ENCODE results near the gene FBXO31.

Gene FBXO31

GRCh38 chr16:87348616-87349157 lies 34.9 kb downstream of the FBXO31 start:
- no peak overlapping the region for H2BK5ac ChIP-seq (ENCODE audit: low read length)
- no peaks in the 10 kb centered on the region for H3K27me3 ChIP-seq (ENCODE audit: insufficient read depth, low read length, poor library complexity)
- DNase-seq: no peak
- no peak overlapping the region for H3K4me3 ChIP-seq (ENCODE audit: low read length)
- no peak overlapping the region for H3K4me2 ChIP-seq (ENCODE audit: low read length)
- H2BK15ac ChIP-seq (replicated peaks; ENCODE audit: low read depth): no peak overlapping the region
- no peaks in the 10 kb centered on the region for H3K4me1 ChIP-seq (ENCODE audit: control insufficient read depth, low read depth, low read length)
- peaks cover 1% of the 10 kb centered on the region for H3K79me1 ChIP-seq (ENCODE audit: low read length)
- H3K23ac ChIP-seq (ENCODE audit: low read length): no peak overlapping the region
- WGBS (ENCODE audit: extremely low coverage, insufficient coverage, low lambda C conversion rate): no CpG with 5 or more reads among the region's 13 CpGs
- H3K18ac ChIP-seq (ENCODE audit: low read length): no peak overlapping the region
- H3K56ac ChIP-seq (ENCODE audit: low read length): no peak overlapping the region
- no peak overlapping the region for H2AK5ac ChIP-seq (ENCODE audit: low read length)
- no peak overlapping the region for H3K27ac ChIP-seq (ENCODE audit: low read depth, low read length)
- no peak overlapping the region for H2BK120ac ChIP-seq (ENCODE audit: low read depth, low read length)
- H3K79me2 ChIP-seq (ENCODE audit: control insufficient read depth, insufficient read depth, low read length): no peaks in the 10 kb centered on the region
- no peaks in the 10 kb centered on the region for H3K36me3 ChIP-seq (ENCODE audit: control insufficient read depth, insufficient read depth, low read length)
- no peak overlapping the region for H4K5ac ChIP-seq (ENCODE audit: low read length)
- no peak overlapping the region for H3K4ac ChIP-seq (ENCODE audit: low read depth, low read length)
- H3K9ac ChIP-seq (ENCODE audit: low read length): no peak overlapping the region
- no peak overlapping the region for H4K8ac ChIP-seq (ENCODE audit: low read depth, low read length)

GRCh38 chr16:87347932-87348615 lies 35.5 kb downstream of the FBXO31 start:
- WGBS (ENCODE audit: extremely low coverage, insufficient coverage, low lambda C conversion rate): no CpG with 5 or more reads among the region's 13 CpGs

GRCh38 chr16:87346517-87347060 lies 37.0 kb downstream of the FBXO31 start:
- no peak overlapping the region for H3K27ac ChIP-seq (ENCODE audit: low read depth, low read length)
- H3K9ac ChIP-seq (ENCODE audit: low read length): no peak overlapping the region

More at GRCh38 chr16:87347932-87348615, 35.5 kb downstream of the FBXO31 start:
- H2AK5ac ChIP-seq (ENCODE audit: low read length): no peak overlapping the region
- H4K5ac ChIP-seq (ENCODE audit: low read length): no peak overlapping the region
- no peaks in the 10 kb centered on the region for H3K36me3 ChIP-seq (ENCODE audit: control insufficient read depth, insufficient read depth, low read length)
- no peak for DNase-seq
- no peak overlapping the region for H3K4me2 ChIP-seq (ENCODE audit: low read length)
- no peak overlapping the region for H3K27ac ChIP-seq (ENCODE audit: low read depth, low read length)
- H2BK15ac ChIP-seq (replicated peaks; ENCODE audit: low read depth): no peak overlapping the region
- no peak overlapping the region for H3K18ac ChIP-seq (ENCODE audit: low read length)
- H2BK5ac ChIP-seq (ENCODE audit: low read length): no peak overlapping the region
- no peak overlapping the region for H3K9ac ChIP-seq (ENCODE audit: low read length)
- peaks cover 1% of the 10 kb centered on the region for H3K79me1 ChIP-seq (ENCODE audit: low read length)
- H3K4me3 ChIP-seq (ENCODE audit: low read length): no peak overlapping the region
- H3K79me2 ChIP-seq (ENCODE audit: control insufficient read depth, insufficient read depth, low read length): no peaks in the 10 kb centered on the region
- no peak overlapping the region for H3K23ac ChIP-seq (ENCODE audit: low read length)
- no peaks in the 10 kb centered on the region for H3K4me1 ChIP-seq (ENCODE audit: control insufficient read depth, low read depth, low read length)
- no peak overlapping the region for H3K56ac ChIP-seq (ENCODE audit: low read length)
- no peak overlapping the region for H4K8ac ChIP-seq (ENCODE audit: low read depth, low read length)
- no peak overlapping the region for H3K4ac ChIP-seq (ENCODE audit: low read depth, low read length)
- H2BK120ac ChIP-seq (ENCODE audit: low read depth, low read length): no peak overlapping the region
- no peaks in the 10 kb centered on the region for H3K27me3 ChIP-seq (ENCODE audit: insufficient read depth, low read length, poor library complexity)

GRCh38 chr16:87345726-87346424 lies 37.7 kb downstream of the FBXO31 start:
- Histone ChIP-seq H3K4me3 (ENCODE audit: low read length) (no peak overlapping the region), H2BK120ac (ENCODE audit: low read depth, low read length) (no peak overlapping the region), H3K79me2 (ENCODE audit: control insufficient read depth, insufficient read depth, low read length) (no peaks in the 10 kb centered on the region), H3K27ac (ENCODE audit: low read depth, low read length) (no peak overlapping the region), H3K9ac (ENCODE audit: low read length) (no peak overlapping the region), H3K18ac (ENCODE audit: low read length) (no peak overlapping the region), H3K56ac (ENCODE audit: low read length) (peak overlapping the region; percentile 36), H3K4me1 (ENCODE audit: control insufficient read depth, low read depth, low read length) (no peaks in the 10 kb centered on the region), H4K8ac (ENCODE audit: low read depth, low read length) (no peak overlapping the region), H2BK15ac (replicated peaks; ENCODE audit: low read depth) (no peak overlapping the region), H3K4ac (ENCODE audit: low read depth, low read length) (no peak overlapping the region), H2BK5ac (ENCODE audit: low read length) (no peak overlapping the region), H3K36me3 (ENCODE audit: control insufficient read depth, insufficient read depth, low read length) (no peaks in the 10 kb centered on the region), H3K79me1 (ENCODE audit: low read length) (no peaks in the 10 kb centered on the region), H3K4me2 (ENCODE audit: low read length) (no peak overlapping the region), H2AK5ac (ENCODE audit: low read length) (no peak overlapping the region), H3K27me3 (ENCODE audit: insufficient read depth, low read length, poor library complexity) (no peaks in the 10 kb centered on the region), H3K23ac (ENCODE audit: low read length) (no peak overlapping the region), H4K5ac (ENCODE audit: low read length) (no peak overlapping the region)
- no peak for DNase-seq
- no CpG with 5 or more reads among the region's 28 CpGs for WGBS (ENCODE audit: extremely low coverage, insufficient coverage, low lambda C conversion rate)

More at GRCh38 chr16:87346517-87347060, 37.0 kb downstream of the FBXO31 start:
- Histone ChIP-seq H3K4me1 (ENCODE audit: control insufficient read depth, low read depth, low read length) (no peaks in the 10 kb centered on the region), H2BK120ac (ENCODE audit: low read depth, low read length) (no peak overlapping the region), H2BK5ac (ENCODE audit: low read length) (no peak overlapping the region), H3K4ac (ENCODE audit: low read depth, low read length) (no peak overlapping the region), H3K18ac (ENCODE audit: low read length) (no peak overlapping the region), H4K5ac (ENCODE audit: low read length) (no peak overlapping the region), H2AK5ac (ENCODE audit: low read length) (no peak overlapping the region), H3K4me3 (ENCODE audit: low read length) (no peak overlapping the region), H3K79me1 (ENCODE audit: low read length) (peaks cover 1% of the 10 kb centered on the region), H3K56ac (ENCODE audit: low read length) (no peak overlapping the region), H2BK15ac (replicated peaks; ENCODE audit: low read depth) (no peak overlapping the region), H3K23ac (ENCODE audit: low read length) (no peak overlapping the region), H3K4me2 (ENCODE audit: low read length) (no peak overlapping the region), H3K27me3 (ENCODE audit: insufficient read depth, low read length, poor library complexity) (no peaks in the 10 kb centered on the region), H3K79me2 (ENCODE audit: control insufficient read depth, insufficient read depth, low read length) (no peaks in the 10 kb centered on the region), H3K36me3 (ENCODE audit: control insufficient read depth, insufficient read depth, low read length) (no peaks in the 10 kb centered on the region), H4K8ac (ENCODE audit: low read depth, low read length) (no peak overlapping the region)
- no peak for DNase-seq
- no CpG with 5 or more reads among the region's 21 CpGs for WGBS (ENCODE audit: extremely low coverage, insufficient coverage, low lambda C conversion rate)

- no peaks in the 10 kb centered on the region for H3K79me1 ChIP-seq (ENCODE audit: low read length)
- no peak overlapping the region for H3K4ac ChIP-seq (ENCODE audit: low read depth, low read length)
- WGBS (ENCODE audit: extremely low coverage, insufficient coverage, low lambda C conversion rate): no CpG with 5 or more reads among the region's 17 CpGs
- no peak overlapping the region for H4K5ac ChIP-seq (ENCODE audit: low read length)
- no peaks in the 10 kb centered on the region for H3K4me1 ChIP-seq (ENCODE audit: control insufficient read depth, low read depth, low read length)
- no peak overlapping the region for H2AK5ac ChIP-seq (ENCODE audit: low read length)
- no peak overlapping the region for H3K4me2 ChIP-seq (ENCODE audit: low read length)
- H2BK15ac ChIP-seq (replicated peaks; ENCODE audit: low read depth): no peak overlapping the region
- peak; percentile 38 for DNase-seq
- H3K27ac ChIP-seq (ENCODE audit: low read depth, low read length): no peak overlapping the region
- H3K9ac ChIP-seq (ENCODE audit: low read length): no peak overlapping the region
- H3K36me3 ChIP-seq (ENCODE audit: control insufficient read depth, insufficient read depth, low read length): no peaks in the 10 kb centered on the region
- H3K79me2 ChIP-seq (ENCODE audit: control insufficient read depth, insufficient read depth, low read length): no peaks in the 10 kb centered on the region
- no peak overlapping the region for H3K4me3 ChIP-seq (ENCODE audit: low read length)
- no peak overlapping the region for H4K8ac ChIP-seq (ENCODE audit: low read depth, low read length)
- H2BK120ac ChIP-seq (ENCODE audit: low read depth, low read length): no peak overlapping the region
- H2BK5ac ChIP-seq (ENCODE audit: low read length): no peak overlapping the region
- H3K18ac ChIP-seq (ENCODE audit: low read length): no peak overlapping the region
- H3K27me3 ChIP-seq (ENCODE audit: insufficient read depth, low read length, poor library complexity): no peaks in the 10 kb centered on the region
- H3K56ac ChIP-seq (ENCODE audit: low read length): no peak overlapping the region
- H3K23ac ChIP-seq (ENCODE audit: low read length): no peak overlapping the region
These were observed 38.5 kb downstream of the FBXO31 start for GRCh38 chr16:87344931-87345631.
